Renal cortical epithelial cell (primary cell): ENCODE measurements around the gene MRPL58. TPM values are rescaled to one million over a fixed set of nuclear protein-coding genes. Genes with fewer than 3 reads are reported as not detected.

Source experiments
- DNase-seq: peaks from one replicate; pipeline ENCODE4 v3.0.0-alpha.2; 2011; ENCODE audit warnings: low read depth
- total RNA-seq: library from RNA; depleted of rRNA; stranded (reverse); fragments of >200 nt; gene quantifications from 2 replicates; pipeline ENCODE4 v1.2.3, GENCODE V29; 2014

The MRPL58 gene
- total RNA-seq, 1 donor from 2014 or later: 19.9 TPM

DNA sequence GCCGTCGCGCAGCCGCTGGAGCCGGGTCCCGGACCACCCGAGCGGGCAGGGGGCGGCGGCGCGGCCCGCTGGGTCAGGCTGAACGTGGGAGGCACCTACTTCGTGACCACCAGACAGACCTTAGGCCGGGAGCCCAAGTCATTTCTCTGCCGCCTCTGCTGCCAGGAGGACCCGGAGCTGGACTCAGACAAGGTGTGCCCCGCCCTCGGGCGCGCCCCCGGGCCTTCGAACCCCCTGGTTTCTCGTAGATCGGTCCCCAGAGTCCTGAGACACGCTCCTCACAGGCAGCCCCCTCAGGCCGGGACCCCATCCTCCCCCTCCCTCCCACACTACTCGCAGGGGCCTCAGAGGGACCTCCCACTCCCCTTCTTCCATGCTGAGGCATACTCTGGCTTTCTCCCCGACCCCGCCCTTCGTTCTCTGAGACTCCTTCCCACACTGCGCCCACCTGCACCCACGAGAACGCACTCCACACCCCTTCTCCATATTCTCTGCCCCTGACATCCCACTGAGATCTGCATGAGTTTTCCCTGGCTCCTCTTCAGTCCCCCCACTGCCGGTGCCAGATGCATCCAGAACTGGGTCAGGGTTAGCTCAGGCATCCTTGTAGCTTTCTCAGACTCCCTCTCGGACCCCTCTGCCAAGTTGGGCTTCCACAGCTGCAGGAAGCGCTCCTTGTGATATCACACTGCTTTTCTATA, 35.1 kb downstream of the MRPL58 start:
- DNase-seq: no peak

DNA sequence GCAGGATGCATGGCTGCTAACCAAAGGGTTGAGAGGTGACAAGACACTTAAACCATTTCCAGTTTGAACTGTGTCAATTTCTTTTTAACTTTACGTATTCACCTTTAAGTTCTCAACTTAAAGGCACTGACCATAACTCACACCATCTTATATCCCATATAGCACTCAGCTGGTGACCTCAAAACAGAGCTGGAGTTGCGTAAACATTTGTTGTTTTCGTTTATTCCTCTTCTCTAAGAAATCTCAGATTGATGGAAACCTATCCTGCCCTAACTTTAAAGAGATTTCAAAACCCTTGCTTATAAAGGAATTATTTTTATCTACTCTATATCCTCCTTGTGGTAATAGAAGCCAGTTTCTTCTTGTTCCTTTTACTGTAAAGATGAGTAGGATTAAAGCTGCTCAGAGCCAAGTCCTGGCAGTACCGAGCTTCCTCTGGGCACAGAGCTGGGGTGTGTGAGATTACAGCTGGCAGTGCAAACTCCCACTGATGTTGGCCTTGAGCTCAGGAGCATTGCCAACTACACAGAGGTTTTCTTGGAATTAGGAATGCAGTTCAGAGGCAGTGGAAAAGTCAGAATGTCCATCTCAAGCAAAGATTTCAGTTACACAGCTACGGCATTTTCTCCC, 35.9 kb downstream of the MRPL58 start:
- no peak for DNase-seq

DNA sequence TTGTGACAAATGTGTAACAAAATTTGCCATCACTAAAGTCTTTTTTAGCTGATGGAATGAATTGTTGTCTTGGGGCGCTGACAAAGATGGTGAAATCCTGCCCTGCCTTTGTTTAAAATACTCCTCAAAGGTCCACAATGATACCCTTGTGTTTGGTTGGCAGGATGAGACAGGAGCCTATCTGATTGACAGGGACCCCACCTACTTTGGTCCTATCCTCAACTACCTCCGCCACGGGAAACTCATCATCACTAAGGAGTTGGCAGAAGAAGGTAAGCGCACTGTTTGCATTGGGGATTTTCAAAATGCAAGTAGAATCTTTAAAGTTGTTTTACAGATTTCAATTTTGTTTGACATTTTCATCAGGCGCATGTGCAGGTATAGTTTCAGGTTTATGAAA, 36.6 kb downstream of the MRPL58 start:
- DNase-seq: no peak

DNA sequence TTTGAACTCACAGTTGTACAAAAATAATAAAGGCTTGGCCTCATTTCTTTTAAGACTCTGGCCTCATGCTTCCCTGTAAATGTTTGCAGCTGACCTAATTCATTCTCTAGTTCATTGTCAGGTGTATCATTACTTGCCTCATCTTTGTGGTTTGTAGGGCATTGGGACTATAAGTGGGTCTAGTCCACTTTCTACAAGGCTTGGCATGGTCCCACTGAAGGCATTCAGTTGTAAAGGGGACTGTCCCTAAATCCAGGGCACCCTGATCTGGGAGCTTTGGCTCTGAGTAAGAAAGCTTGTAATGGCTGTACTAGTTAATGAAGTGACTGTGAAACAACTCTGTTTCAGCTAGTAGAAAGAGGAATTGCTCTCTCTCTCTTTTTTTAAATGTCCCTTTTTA, 37.2 kb downstream of the MRPL58 start:
- peak; percentile 43 for DNase-seq

DNA sequence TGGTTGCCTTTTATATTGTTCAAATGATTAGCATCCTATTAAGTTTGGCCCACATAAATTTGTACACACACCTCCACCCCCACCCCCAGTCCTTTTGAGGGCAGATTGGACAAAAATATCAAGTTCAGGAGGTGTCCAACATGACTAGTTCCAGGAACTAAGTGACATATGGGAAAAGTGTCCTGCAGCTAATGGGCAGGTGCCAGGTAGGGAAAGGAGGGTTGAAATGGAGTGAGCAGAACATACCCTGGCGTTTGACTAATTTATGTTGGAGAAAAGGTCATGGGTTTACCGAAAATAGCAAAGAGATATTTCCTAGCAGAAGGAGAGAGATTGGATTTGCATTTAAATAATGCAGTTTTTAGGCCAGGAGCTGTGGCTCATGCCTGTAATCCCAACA, 39.5 kb downstream of the MRPL58 start:
- DNase-seq: no peak

DNA sequence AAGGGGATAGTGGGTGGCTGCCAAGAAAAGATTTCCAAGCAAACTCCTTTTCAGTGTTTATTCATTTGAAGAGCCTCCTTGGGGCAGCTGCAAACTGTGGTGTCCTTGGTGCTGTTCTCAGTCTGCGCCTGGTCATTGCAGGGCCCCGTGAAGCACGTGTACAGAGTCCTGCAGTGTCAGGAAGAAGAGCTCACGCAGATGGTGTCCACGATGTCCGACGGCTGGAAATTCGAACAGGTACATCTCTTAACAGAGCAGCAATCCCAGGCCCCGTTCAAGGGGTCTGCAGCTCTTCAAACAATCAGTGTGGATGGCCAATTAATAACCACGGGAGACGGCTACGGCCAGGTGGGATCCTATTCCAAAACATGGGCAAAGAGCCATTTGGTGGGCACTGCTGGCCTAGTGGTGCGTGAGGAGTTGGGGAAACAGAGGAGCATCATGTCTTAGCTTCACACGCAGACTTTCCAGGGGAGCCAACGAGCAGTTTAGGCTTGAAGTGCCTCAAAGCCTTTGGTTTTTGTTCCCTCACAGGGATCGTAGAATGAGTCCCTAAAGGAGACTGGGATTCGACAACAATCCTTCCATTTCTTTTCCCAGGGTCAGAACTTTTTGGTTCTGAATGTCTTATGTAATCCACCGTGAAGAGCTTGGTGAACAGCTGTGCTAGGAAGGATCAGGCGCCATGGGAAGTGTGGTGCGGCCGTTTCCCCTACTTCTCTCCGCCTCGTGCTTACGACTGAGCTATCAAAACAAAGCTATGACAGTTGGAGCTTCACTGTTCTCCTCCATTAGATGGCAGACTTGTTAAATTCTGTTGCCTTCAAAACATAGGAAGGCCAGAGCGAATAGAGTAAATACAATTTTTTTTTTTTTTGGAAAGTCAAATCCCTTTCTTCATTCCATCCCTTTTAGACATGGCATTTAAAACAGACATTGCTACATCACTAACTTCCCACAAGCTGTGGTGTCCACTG, 47.2 kb downstream of the MRPL58 start:
- DNase-seq: peak; percentile 61

DNA sequence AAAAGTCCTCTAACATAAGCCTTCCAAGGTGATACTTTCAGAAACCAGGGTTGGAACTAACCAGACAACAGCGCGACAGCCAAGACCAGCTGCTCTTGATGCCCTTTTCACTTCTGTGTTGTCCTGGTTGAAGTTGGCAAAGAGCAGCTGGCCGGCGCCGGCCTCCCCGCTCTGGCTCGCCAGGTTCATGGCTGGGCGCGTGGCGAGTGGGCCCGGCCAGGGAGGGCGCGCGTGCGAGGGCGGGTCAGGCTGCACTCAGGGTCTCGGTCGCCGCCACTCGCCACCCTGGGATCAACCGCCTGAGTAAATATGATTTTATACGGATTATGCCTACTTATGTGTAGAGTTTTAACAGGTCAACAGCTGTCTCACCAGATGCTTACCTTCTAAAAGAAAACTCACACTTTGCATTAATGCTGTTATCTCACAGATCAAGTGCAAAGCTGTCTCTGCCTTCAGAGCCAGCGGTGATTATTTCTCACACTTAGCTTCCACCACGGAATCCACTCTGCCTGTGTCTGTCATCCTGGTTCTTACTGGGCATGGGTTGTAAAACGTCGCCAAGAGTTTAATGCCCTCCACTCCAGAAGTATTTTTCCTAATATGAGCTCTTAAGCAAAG, 48.1 kb downstream of the MRPL58 start:
- no peak for DNase-seq

DNA sequence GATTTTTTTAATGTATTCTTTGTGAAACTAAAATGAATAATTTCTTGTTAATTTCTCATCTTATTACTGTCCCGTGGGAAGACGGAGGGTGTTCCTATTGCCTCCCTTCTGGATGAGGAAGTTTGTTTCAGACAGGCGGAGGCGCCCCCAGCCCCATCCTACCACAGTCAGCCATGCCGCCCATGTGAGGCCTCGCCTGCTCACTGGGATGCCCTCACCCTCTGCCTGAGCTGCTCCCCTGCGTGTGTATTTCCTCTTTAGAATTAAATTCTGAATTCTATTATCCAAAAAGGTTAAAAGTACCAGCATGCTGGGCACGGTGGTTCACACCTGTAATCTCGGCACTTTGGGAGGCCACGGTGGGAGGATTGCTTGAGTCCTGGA, 48.6 kb downstream of the MRPL58 start:
- DNase-seq: no peak

DNA sequence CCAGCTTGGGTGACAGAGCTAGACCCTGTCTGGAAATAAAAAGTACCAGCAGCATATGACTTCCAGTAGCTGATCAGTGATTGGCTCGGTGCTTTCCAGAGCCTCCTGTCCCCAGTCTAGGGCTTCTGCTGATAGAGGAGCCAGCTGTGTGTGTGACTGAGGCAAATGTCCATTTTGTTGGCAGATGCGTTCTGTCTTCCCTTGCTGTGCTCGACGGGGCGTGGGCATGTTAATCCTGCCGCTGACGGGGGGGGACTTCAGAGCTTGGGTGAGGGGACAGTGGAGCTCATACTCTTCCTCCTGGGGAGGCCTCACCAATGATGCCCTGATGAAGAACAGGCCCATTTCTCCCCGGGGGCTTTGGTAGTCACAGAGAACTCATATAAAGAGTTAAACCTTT, 49.1 kb downstream of the MRPL58 start:
- DNase-seq: no peak

DNA sequence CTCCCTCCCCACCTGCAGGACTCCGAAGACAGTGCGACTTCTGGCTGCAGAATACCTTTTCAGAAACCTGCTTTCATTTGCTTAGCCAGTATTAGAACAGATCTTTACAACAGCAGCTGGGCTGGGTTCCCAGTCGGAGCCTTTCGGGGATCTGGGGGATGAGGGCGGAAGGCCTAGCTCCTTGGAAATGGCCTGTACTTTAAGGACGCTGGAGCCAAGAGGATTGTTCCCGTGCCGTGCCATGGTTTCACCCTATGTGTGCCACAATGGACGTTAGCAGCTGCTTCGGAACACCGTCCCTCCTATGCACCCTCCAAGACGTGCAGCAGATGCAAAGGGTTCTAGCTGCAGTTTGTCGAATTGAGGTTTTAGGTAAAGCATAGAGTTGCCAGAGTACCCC, 50.7 kb downstream of the MRPL58 start:
- no peak for DNase-seq

DNA sequence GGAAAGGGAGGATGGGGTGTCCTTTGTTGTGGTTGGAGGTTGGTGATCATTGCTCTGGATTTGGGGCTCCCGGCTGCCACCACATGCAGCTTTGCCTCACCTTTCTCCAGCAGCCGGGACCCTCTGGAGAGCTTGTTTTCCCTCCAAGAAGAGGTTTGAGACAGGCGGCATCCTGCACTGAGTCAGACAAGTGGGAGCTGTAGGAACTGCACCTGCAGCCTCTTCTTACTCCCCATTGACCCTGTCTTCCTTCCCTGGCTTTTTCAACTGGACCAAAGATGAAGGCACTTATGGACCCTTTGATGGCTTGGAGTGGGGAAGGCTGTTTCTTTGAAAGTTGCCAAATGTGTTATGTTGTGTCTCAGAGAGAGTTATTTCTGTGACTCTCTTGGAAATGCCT, 51.2 kb downstream of the MRPL58 start:
- no peak for DNase-seq

DNA sequence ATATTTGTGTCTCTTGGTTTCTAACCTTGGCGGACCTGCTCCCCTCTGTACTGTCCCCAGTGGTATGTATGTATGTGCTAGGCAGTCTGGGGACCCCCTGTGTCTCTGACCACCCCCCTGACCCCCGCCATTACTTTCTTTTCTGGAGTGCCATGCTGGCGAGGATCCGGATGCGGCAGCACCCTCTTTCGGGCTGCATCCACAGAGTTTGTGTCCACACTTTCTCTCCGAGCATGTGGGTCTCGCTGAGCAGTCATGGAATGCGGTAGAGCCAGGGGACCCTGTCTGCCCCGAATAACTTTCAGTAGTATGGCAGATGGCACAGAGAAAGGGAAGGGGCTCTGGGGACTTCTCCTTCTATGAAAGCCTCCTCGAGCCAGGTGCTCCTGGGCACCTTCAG, 51.6 kb downstream of the MRPL58 start:
- DNase-seq: no peak

DNA sequence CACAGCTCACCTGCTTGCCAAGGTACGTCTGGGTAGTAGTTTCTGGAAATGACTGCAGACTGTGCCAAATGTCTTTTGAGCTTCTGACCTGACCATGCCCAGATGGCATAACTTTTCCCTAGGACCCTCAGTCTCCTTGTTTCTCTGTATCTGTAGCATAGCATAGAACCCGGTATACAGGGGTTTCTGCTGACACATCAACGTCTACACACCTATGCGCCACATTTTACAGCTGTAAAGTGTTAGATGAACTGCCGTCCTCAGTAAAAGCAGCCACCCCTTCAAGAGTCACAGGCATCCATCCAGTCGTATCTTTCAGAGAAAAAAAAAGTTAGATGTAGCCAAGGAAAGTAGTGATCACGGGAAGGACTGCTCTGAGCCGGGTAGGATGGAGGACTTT, 52.0 kb downstream of the MRPL58 start:
- DNase-seq: no peak

DNA sequence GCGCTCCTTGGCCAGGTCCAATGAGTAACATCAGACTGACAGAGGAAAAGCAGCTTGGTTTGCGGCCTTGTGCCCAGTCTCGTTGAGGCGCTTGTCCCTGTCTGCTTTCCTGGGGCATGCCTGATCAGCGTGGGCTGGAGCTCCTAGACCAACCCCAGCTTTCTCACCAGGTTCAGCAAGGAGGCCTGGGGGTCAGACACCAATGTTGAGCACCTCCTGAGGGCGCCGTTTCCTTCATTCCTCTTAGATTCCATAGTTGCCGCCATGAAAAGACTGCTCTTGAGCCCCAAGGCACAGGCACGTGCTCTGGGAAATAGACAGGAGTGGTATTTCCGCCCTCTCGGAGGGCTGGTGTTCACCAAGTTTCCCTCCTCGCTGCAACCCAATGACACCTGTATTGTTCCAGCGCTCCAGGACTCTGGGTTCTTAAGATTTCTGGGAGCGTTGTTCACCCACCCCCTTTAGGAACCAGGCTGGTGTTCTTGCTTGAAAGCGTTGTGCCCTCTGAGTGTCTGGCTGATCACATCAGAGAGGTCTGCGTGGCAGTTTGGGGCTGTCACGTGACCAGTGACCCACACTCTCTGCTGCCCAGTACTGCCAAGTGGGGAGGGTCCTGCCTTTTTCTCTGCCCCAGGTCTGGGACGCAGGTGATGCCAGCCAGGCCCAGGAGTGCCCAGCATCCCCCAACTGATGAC, 52.5 kb downstream of the MRPL58 start:
- DNase-seq: no peak

DNA sequence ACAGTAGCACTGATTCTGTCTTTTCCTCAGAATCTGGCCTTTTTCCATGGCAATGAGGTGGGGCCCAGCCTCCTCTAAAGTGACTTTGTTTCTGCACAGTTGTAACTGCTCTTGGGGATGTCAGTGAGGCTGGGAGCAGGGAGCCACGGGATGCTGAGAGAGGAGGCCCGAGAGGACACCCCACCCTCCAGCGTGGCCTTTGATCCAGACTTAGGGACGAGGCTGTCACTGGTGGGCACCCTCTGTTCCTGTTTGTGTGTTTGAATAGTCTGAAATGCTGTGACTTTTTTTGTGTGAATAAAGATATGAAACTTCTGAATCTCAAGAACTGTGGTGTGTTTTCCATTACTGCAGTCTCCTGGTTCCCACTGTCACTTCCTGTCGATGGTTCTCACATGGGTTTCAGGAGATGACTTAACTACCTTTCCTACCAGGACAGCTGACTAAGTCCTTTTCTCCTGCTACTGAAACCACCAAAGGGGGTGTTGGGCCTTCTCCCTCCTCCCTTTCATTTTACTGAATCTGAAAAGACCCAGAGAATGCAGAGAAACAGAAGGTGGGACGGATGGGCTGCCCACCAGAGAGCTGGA, 53.2 kb downstream of the MRPL58 start:
- DNase-seq: peak; percentile 52

DNA sequence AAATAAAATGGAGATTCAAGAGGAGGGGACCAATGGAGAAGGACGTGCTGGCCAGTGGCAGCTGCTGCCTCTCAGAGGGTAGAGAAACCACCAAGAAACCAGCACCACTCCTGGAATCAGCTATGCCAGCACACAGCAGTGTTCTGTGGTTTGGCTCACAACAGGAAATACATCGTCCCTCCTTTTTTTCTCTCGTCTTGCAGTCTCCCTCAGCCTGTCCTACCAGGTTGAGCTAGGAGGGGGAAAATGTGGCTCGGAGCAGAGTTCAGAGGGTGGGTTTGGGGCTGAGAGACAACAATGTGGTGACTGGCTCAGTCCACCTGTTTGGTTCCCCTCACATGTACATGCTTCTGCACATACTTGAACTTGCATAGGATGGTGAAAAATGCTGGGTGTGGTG, 55.4 kb downstream of the MRPL58 start:
- no peak for DNase-seq

DNA sequence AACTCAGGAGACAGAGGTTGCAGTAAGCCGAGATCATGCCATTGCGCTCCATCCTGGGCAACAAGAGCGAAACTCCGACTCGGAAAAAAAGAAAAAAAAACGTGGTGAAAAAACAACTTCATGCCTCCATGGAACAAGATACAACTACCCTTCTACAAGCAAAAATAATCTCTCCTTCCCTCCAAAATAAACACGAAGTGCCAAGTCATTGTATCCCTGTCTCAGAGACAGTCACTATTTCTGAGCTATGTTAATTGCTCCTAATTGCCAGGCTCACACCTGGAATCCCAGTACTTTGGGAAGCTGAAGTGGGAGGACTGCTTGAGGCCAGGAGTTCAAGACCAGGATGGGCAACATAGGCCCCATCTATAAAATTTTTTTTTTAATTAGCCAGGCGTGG, 56.3 kb downstream of the MRPL58 start:
- no peak for DNase-seq

DNA sequence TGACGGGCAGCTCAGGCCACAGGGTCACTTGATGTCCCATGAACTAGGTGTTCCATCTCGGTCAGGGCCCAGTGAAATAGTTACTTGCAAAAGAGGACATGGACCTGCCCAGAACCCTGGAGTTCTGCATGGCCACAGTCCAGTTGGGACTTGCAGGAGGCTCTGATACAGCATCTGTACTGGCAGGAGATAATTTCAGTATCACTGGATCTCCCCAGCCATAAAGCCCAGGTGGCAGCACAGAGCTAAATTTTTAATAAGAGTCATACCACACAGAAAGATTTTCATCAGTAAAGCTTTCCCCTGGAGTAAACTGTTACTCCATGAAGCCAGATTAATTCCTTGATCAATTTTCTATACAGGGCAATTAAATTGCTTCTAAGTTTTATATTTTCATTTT, 57.3 kb downstream of the MRPL58 start:
- DNase-seq: no peak
